HCT116 (cell line): ENCODE measurements around the gene SRA1. TPM values are rescaled to one million over a fixed set of nuclear protein-coding genes. Genes with fewer than 3 reads are reported as not detected.

ENCODE experiments used
- ATAC-seq: fragments of 200-7000 bp; cut with Tn5 transposase; 2 replicates; pipeline ENCODE4 v1.9.1; 2020; ENCODE audit warnings: mild to moderate bottlenecking, moderate library complexity
- BruUV-seq: library from RNA; stranded (reverse); fragments of 400-500 nt; replicated peaks from 2 replicates; lab custom pipeline; 2021; lab: Mats Ljungman, UMichigan
- CTCF ChIA-PET: fragments of 300-600 bp; sonication (Branson Sonifier 250); formaldehyde crosslinking; loops from one replicate; lab custom pipeline; 2021; ENCODE audit warnings: antibody characterized with exemption; lab: Charles Lee
- POLR2A ChIA-PET: fragments of 300-600, 350-600 bp; sonication (Branson Sonifier 250); formaldehyde crosslinking; loops from one replicate; lab custom pipeline; 2021; ENCODE audit warnings: antibody characterized with exemption; lab: Charles Lee
- RAD21 ChIA-PET, 2 experiments: fragments of 300-600 bp; sonication (Branson Sonifier 250); formaldehyde crosslinking; loops; one replicate each; lab custom pipeline; 2023; ENCODE audit warnings: low total read pairs in 2 of 2; ENCODE audit not compliant: uncharacterized antibody in 2 of 2, unreplicated experiment in 2 of 2, low non-redundant PET in 1 of 2; lab: Charles Lee
- DNase-seq: peaks from one replicate; pipeline ENCODE4 v3.0.0-alpha.2; 2010; ENCODE audit warnings: low read depth, low spot score
- H2AFZ ChIP-seq: fragments of 200-600 bp; shearing (Covaris generic), sonication (generic); 2 replicates; pipeline ENCODE4 v1.6.1; 2017; ENCODE audit warnings: low read depth, mixed run types, mixed read lengths, antibody characterized with exemption, low read length; ENCODE audit not compliant: poor library complexity, severe bottlenecking
- H3K27ac ChIP-seq: 2 replicates; pipeline ENCODE4 v1.5.1; 2012; ENCODE audit warnings: low read depth, low read length
- H3K27me3 ChIP-seq: fragments of 200-600 bp; sonication (generic); 2 replicates; pipeline ENCODE4 v1.6.1; 2016; ENCODE audit warnings: mixed run types, low read length, mixed read lengths; ENCODE audit not compliant: insufficient read depth
- H3K36me3 ChIP-seq, 2 experiments: fragments of 200-500 bp in 1 of 2; fragments of 200-600 bp in 1 of 2; sonication (Bioruptor generic) in 1 of 2; sonication (generic) in 1 of 2; 2 replicates each; pipeline versions ENCODE4 v1.5.1 to v1.6.1; 2014 to 2016; ENCODE audit warnings: low read length in 2 of 2, inconsistent platforms in 1 of 2, mixed read lengths in 1 of 2, mixed run types in 1 of 2; ENCODE audit not compliant: insufficient read depth in 2 of 2, control insufficient read depth in 1 of 2
- H3K4me1 ChIP-seq, 2 experiments: fragments of 200-600 bp in 1 of 2; sonication (generic) in 1 of 2; 2 replicates each; pipeline versions ENCODE4 v1.5.1 to v1.6.1; 2012 to 2017; ENCODE audit warnings: low read length in 2 of 2, inconsistent platforms in 1 of 2, mild to moderate bottlenecking in 1 of 2, mixed read lengths in 1 of 2, mixed run types in 1 of 2, moderate library complexity in 1 of 2; ENCODE audit not compliant: insufficient read depth in 2 of 2, control insufficient read depth in 1 of 2
- H3K4me2 ChIP-seq: fragments of 200-600 bp; sonication (generic); 2 replicates; pipeline ENCODE4 v1.6.1; 2017; ENCODE audit warnings: mixed run types, low read length, mixed read lengths
- H3K4me3 ChIP-seq, 2 experiments: fragments of 200-600 bp in 1 of 2; sonication (generic) in 1 of 2; replicated peaks in 1 of 2; 2 replicates each; pipeline ENCODE4 v1.5.1; 2011 to 2016; ENCODE audit warnings: low read length in 2 of 2, control low read depth in 1 of 2, low read depth in 1 of 2, mild to moderate bottlenecking in 1 of 2, mixed read lengths in 1 of 2, mixed run types in 1 of 2
- H3K79me2 ChIP-seq: fragments of 200-600 bp; sonication (generic); 2 replicates; pipeline ENCODE4 v1.6.1; 2017; ENCODE audit warnings: mild to moderate bottlenecking, mixed run types, low read length, moderate library complexity, mixed read lengths; ENCODE audit not compliant: insufficient read depth
- H3K9ac ChIP-seq: fragments of 200-600 bp; sonication (generic); 2 replicates; pipeline ENCODE4 v1.6.1; 2016; ENCODE audit warnings: low read length, mixed read lengths
- H3K9me2 ChIP-seq: fragments of 200-600 bp; sonication (generic), shearing (Covaris generic); 2 replicates; pipeline ENCODE4 v1.6.1; 2017; ENCODE audit warnings: mixed run types, mild to moderate bottlenecking, moderate library complexity; ENCODE audit not compliant: insufficient read depth
- H3K9me3 ChIP-seq, 2 experiments: fragments of 200-500 bp in 1 of 2; fragments of 200-600 bp in 1 of 2; sonication (Bioruptor generic) in 1 of 2; sonication (generic) in 1 of 2; 2 replicates each; pipeline ENCODE4 v1.6.1; 2014 to 2017; ENCODE audit warnings: low read length in 2 of 2, mixed read lengths in 2 of 2, inconsistent platforms in 1 of 2, low read depth in 1 of 2, mild to moderate bottlenecking in 1 of 2, mixed run types in 1 of 2, moderate library complexity in 1 of 2; ENCODE audit not compliant: control insufficient read depth in 1 of 2, insufficient read depth in 1 of 2
- H4K20me1 ChIP-seq: fragments of 200-600 bp; sonication (generic), shearing (Covaris generic); 2 replicates; pipeline ENCODE4 v1.6.1; 2017; ENCODE audit warnings: mixed run types, mild to moderate bottlenecking, moderate library complexity; ENCODE audit not compliant: insufficient read depth
- CTCF ChIP-seq, 3 experiments: fragments of 200-600 bp in 1 of 3; sonication (generic) in 1 of 3; IDR thresholded peaks in 2 of 3; conservative IDR thresholded peaks in 1 of 3; 2 replicates each; pipeline ENCODE4 v1.5.1; 2012 to 2017; ENCODE audit warnings: low read depth in 2 of 3, low read length in 2 of 3, antibody characterized with exemption in 1 of 3, borderline replicate concordance in 1 of 3, control low read depth in 1 of 3, mild to moderate bottlenecking in 1 of 3, mixed read lengths in 1 of 3, mixed run types in 1 of 3, moderate library complexity in 1 of 3; ENCODE audit not compliant: insufficient read depth in 1 of 3
- EGR1 ChIP-seq: IDR thresholded peaks from 2 replicates; pipeline ENCODE4 v1.6.1; 2012; ENCODE audit warnings: low read depth
- ELF1 ChIP-seq: IDR thresholded peaks from 2 replicates; pipeline ENCODE4 v1.6.1; 2012; ENCODE audit warnings: low read depth, borderline replicate concordance
- EZH2 ChIP-seq: fragments of 200-600 bp; sonication (generic); IDR thresholded peaks from 2 replicates; pipeline ENCODE4 v1.6.1; 2017; ENCODE audit warnings: antibody characterized with exemption, mixed run types
- EZH2phosphoT487 ChIP-seq: fragments of 200-600 bp; IDR thresholded peaks from 2 replicates; pipeline ENCODE4 v1.6.1; 2018; ENCODE audit warnings: antibody characterized with exemption, borderline replicate concordance
- FOSL1 ChIP-seq: IDR thresholded peaks from 2 replicates; pipeline ENCODE4 v1.6.1; 2012; ENCODE audit warnings: low read depth
- JUND ChIP-seq: IDR thresholded peaks from 2 replicates; pipeline ENCODE4 v1.6.1; 2012
- MAX ChIP-seq: IDR thresholded peaks from 2 replicates; pipeline ENCODE4 v1.6.1; 2012
- RAD21 ChIP-seq: IDR thresholded peaks from 2 replicates; pipeline ENCODE4 v1.6.1; 2012; ENCODE audit warnings: low read depth, mild to moderate bottlenecking
- REST ChIP-seq: IDR thresholded peaks from 2 replicates; pipeline ENCODE4 v1.6.1; 2012; ENCODE audit warnings: low read depth
- SRF ChIP-seq: IDR thresholded peaks from 2 replicates; pipeline ENCODE4 v1.6.1; 2012; ENCODE audit warnings: low read depth
- YY1 ChIP-seq: IDR thresholded peaks from 2 replicates; pipeline ENCODE4 v1.6.1; 2011; ENCODE audit warnings: low read length, low read depth, moderate library complexity, mild to moderate bottlenecking; ENCODE audit not compliant: insufficient replicate concordance; ENCODE audit errors: extremely low read depth
- ZFX ChIP-seq: fragments of 450-650 bp; IDR thresholded peaks from 2 replicates; pipeline ENCODE4 v1.6.1; 2017
- ZNF274 ChIP-seq: fragments of 200-500 bp; sonication (Bioruptor generic); IDR thresholded peaks from 2 replicates; pipeline ENCODE4 v1.6.1; 2014; ENCODE audit warnings: mild to moderate bottlenecking, low read depth, low read length, inconsistent platforms
- intact Hi-C: fragments of 100-400 bp; cut with micrococcal nuclease; formaldehyde crosslinking; loops from 2 replicates; pipeline ENCODE4 v1.10.0; 2022
- total RNA-seq: library from RNA; stranded (reverse); gene quantifications from one replicate; pipeline ENCODE4 v1.2.1, GENCODE V29; 2021; ENCODE audit not compliant: unreplicated experiment
- TF ChIP-seq, protein P1 (sequence below): IDR thresholded peaks from 2 replicates; pipeline ENCODE4 v1.6.1; 2012

The SRA1 gene
- total RNA-seq, 1 experiment from 2014 or later, result 41.7 TPM

- H4K20me1 ChIP-seq, result no peaks in the 10 kb centered on the region
- DNase-seq, result no peak
- no peak overlapping the region for H3K4me2 ChIP-seq
- H3K36me3 ChIP-seq, result no peaks in the 10 kb centered on the region
- no peak overlapping the region for H3K9ac ChIP-seq
- no peak for ATAC-seq
- CTCF ChIA-PET, result no interaction called here
- TF ChIP-seq, protein P1, sequence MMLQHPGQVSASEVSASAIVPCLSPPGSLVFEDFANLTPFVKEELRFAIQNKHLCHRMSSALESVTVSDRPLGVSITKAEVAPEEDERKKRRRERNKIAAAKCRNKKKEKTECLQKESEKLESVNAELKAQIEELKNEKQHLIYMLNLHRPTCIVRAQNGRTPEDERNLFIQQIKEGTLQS, result no peak
- TF ChIP-seq YY1 (no peak), EZH2 (no peak), REST (no peak), ELF1 (no peak), ZNF274 (no peak), EZH2phosphoT487 (no peak), JUND (no peak), SRF (no peak), MAX (no peak), CTCF (IDR thresholded peaks at IDR 0.05 in 2 of 3, conservative IDR thresholded peaks at IDR 0.05 in 1 of 3; ENCODE audit: borderline replicate concordance in 1 of 3, insufficient read depth in 1 of 3, low read depth in 2 of 3, low read length in 2 of 3) (no peak), EGR1 (no peak), FOSL1 (no peak), RAD21 (no peak), ZFX (no peak)
- H2AFZ ChIP-seq, result no peak overlapping the region
- POLR2A ChIA-PET, result no interaction called here
- no peak overlapping the region for H3K27ac ChIP-seq
- H3K27me3 ChIP-seq, result no peaks in the 10 kb centered on the region
- H3K4me3 ChIP-seq, result no peak overlapping the region
- H3K9me3 ChIP-seq, result no peaks in the 10 kb centered on the region
- no TSS peak for BruUV-seq
- intact Hi-C loops, result no loop called here
- no peaks in the 10 kb centered on the region for H3K9me2 ChIP-seq
- no peaks in the 10 kb centered on the region for H3K79me2 ChIP-seq
- no peaks in the 10 kb centered on the region; a peak in 1 of 4 replicates for H3K4me1 ChIP-seq
- RAD21 ChIA-PET, result no interaction called here
Observed at GRCh38 chr5:140596321-140596741, 39.1 kb upstream of the SRA1 start.
